Measurements from ENCODE around the gene UNC13A.

- TF ChIP-seq CTCF (IDR thresholded peaks at IDR 0.05) (no peak), POLR2A (IDR thresholded peaks at IDR 0.05) (no peak)
These were observed 77.8 kb downstream of the UNC13A start for GRCh38 chr19:17610384-17610783.
